HG03520 (cell line): Measurements from ENCODE around the gene ALPK1.
"Not testable (repeated sequence)": the region's sequence is repeated elsewhere in the genome, so short reads cannot be mapped to it uniquely, and the experiment has no call there.

Experiments used
- ATAC-seq: cut with Tn5 transposase; IDR thresholded peaks from one replicate; pipeline ENCODE4 v1.9.1; 2021; ENCODE audit warnings: mild to moderate bottlenecking, moderate library complexity; ENCODE audit not compliant: unreplicated experiment

The ALPK1 gene

GRCh38 chr4:112284166-112284565, 13.0 kb upstream of the ALPK1 start:
- no peak for ATAC-seq

- ATAC-seq = no peak
Observed at GRCh38 chr4:112284662-112285411, 12.3 kb upstream of the ALPK1 start.

- ATAC-seq = peak; percentile 19
Observed at GRCh38 chr4:112287258-112287989, 9.7 kb upstream of the ALPK1 start.

DNA sequence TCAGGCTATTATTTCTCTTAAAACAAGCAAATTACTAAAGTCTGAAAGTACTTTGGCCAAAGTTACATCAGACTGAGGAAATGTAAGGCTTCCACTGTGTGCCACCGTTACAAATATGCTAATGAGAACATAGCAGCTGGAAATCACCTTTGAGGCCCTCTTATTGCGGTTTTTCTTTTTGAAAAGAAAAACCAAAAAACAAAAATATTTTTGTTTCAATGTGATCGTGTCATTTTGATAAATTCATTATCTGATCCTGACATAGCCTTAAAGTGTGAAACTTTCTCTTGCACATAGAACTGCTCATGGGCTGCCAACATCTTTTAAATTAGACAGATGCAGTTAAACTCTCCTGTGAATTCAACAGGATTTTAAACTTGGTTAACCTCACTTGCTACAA, 8.7 kb upstream of the ALPK1 start:
- ATAC-seq = peak; percentile 30

DNA sequence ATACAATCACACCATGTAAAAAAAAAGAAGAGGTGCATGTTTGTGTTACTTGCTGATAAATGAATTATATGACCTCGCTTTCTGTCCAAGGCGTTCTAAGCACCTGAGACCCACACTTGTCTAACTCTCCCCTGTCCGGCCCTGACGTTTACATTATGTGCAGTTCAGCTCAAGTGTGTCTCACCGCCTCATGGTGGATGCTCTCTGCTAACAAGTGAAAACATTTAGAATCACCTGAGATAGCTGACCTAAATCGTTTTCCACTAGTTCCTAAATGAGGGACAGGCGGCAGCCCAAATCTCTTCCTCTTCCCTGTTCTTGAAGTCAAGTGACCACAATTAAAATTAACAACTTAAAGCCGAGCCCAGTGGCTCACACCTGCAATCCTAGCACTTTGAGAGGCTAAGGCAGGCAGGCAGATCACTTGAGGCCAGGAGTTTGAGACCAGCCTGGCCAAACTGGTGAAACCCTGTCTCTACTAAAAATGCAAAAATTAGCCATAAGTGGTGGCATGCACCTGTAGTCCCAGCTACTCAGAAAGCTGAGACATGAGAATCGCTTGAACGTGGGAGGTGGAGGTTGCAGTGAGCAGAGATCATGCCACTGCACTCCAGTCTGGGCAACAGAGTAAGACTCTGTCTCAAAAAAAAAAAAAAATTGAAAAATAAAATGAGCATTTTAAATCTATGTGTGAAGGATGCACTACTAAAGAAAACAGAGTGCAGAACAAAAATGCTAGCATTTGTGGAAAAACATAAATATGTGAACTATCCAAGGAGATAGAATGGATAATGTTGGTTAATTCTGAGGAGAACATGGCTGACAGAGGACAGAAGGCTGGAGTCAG, 7.5 kb upstream of the ALPK1 start:
- ATAC-seq = no peak

- no peak for ATAC-seq
Observed at GRCh38 chr4:112290341-112290740, 6.8 kb upstream of the ALPK1 start.

DNA sequence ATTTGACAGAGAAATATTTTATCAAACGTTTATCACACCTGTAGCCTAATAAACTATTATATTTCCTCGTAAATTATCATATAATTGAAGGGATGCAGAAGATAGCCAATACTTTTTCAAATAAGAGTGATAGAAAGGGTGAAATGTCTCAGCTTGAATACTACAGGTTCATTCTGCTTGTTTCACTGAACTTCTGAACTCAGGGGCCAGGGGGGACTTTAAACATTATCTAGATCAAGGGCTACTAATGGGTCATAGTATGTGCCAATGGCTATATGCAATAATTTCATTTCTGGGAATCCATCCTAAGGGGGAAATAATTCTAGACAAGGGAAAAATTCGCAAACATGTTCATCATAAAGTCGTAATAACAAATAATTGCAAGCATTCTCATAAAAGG, 2.6 kb downstream of the ALPK1 start:
- no peak for ATAC-seq

DNA sequence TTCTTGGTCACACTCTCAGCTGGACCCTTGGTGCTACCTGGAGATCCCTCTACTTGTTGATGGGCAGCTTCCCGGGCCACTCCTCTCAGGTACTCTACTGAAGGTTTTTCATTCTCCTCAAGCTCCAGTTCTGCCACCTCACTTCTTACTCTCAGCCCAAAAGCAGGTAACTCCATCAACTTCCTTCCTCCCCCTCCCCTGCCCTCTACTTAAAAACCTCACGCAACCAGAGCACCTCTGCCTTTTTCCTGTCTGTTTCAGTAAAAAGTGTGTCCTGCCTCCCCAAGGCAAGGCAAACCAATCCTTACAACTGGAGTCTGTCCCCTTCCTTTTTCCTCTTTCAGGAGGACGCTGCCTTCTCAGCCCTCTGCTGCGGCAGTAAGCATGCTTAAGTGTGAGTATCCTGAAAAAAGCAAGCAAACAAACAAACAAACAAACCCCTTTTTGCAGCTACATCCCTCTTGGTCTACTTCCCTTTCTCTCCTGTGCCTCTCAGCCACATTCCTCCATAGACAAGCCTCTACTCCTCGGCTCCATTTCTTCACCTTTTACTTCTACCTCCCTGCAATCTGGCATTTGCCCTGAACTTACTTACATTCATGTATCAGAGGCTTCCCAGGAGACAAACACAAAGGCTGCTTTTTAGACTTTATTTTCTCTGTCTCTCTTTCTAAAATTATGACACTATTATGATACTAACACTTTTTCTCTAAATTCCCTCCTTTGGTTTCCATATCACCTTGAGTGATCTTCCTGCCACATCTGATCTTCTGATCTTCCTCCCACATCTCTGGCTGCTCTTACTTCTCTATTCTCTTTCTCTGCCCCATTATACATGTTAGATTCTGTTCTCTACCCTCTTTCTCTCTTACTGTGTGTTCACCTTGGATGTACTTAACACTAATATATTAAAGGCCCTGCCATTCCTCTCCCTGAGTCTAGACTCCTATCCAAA, 5.4 kb downstream of the ALPK1 start:
- no peak for ATAC-seq

DNA sequence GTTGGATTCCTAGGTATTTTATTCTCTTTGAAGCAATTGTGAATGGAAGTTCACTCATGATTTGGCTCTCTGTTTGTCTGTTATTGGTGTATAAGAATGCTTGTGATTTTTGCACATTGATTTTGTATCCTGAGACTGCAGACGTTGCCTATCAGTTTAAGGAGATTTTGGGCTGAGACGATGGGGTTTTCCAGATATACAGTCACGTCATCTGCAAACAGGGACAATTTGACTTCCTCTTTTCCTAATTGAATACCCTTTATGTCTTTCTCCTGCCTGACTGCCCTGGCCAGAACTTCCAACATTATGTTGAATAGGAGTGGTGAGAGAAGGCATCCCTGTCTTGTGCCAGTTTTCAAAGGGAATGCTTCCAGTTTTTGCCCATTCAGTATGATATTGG, 8.3 kb downstream of the ALPK1 start:
- not testable (repeated sequence) for ATAC-seq

- ATAC-seq = not testable (repeated sequence)
Observed at GRCh38 chr4:112309263-112309791, 12.2 kb downstream of the ALPK1 start.

DNA sequence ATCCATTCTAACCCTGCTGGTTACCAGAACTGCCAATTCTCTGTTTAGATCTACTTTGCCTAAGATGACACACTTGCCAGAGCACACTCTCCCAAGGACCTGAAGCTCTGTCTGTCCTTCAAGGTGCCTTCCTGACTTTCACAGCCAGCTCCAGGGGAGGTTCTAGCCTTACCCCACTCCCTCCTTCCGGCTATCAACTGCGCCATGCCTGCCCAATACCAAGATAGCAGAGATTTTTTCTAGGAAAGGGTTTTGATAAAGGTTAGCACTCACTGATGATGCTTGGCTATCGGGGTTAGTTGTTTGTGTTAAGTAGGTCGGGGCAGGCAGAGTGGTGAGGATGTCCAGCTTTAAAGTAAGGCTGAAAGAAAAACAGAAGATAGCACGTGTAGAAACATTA, 14.3 kb downstream of the ALPK1 start:
- no peak for ATAC-seq

- peak; percentile 95 for ATAC-seq
Observed at GRCh38 chr4:112312610-112313239, 15.6 kb downstream of the ALPK1 start.

DNA sequence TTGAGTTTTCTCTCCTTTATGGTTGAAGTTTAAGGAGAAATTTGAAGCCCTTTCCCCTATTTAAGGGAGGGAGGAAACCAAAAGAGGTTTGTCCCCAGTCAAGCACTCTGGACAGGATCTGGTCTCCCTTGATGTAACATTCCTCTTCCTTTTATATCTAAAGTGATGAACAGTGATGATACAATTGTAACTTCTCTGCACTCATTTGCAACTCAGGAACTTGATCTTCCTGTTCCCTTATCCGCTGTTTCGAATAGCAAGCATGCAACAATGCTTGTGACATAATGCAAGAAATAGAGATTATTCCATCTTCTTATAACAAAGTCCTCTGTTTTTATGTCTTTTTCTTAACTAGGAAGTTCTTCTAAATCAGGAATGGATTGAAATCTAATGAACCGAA, 18.3 kb downstream of the ALPK1 start:
- ATAC-seq = no peak

DNA sequence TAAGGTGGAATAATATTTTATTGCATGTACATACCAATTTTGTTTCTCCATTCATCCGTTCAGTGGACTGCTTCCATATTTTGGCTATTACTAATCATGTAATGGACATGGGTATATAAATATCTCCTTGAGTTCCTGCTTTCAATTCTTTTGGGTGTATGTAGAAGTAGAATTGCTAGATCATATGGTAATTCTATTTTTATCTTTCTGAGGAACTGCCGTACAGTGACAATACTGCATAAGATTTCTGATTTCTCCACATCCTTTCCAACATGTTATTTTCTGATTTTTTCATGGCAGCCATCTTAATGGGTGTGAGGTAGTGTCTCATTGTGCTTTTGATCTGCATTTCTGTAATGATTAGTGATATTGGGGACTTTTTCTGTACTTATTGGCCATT, 19.2 kb downstream of the ALPK1 start:
- no peak for ATAC-seq

DNA sequence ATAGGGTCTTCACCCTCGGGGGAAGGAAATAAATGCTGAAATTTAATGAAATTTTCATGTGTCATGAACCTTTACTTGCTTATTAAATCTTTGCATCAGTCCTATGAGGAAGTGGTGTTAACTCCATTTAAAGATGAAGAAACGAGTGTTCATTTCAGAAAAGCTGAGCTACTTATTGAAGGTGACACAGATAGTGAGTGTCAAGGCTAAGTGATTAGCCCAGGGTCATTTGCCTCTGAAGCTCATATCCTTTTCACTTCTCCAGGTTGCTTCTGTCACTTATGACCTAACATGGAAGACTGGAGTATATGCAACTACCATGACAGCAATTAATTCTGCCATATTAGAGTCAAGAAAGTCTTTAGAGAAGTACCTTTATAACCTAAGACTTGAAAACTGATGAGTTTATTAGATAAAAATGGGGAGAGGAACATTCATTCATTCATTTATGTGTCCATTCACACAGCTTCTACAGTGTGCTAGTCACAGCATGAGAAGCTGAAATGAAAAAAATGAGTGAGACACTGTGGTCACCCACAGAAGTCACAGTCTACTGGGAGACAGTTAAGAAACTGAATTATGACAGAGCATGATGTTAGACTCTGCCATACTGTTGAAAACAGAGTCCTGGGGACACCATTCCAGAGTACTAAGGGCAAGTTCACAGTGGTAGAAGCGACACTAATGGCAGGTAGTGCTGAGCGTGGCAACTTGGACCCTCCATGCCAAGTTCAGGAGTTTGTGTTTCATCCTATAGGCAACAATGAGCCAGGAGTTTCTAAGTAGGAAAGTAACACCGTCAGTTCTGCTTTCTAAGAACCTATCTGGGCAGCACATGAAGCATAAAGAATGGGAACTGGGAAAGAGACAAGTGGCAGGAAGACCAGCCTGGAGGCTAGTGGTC, 21.3 kb downstream of the ALPK1 start:
- peak; percentile 98 for ATAC-seq

DNA sequence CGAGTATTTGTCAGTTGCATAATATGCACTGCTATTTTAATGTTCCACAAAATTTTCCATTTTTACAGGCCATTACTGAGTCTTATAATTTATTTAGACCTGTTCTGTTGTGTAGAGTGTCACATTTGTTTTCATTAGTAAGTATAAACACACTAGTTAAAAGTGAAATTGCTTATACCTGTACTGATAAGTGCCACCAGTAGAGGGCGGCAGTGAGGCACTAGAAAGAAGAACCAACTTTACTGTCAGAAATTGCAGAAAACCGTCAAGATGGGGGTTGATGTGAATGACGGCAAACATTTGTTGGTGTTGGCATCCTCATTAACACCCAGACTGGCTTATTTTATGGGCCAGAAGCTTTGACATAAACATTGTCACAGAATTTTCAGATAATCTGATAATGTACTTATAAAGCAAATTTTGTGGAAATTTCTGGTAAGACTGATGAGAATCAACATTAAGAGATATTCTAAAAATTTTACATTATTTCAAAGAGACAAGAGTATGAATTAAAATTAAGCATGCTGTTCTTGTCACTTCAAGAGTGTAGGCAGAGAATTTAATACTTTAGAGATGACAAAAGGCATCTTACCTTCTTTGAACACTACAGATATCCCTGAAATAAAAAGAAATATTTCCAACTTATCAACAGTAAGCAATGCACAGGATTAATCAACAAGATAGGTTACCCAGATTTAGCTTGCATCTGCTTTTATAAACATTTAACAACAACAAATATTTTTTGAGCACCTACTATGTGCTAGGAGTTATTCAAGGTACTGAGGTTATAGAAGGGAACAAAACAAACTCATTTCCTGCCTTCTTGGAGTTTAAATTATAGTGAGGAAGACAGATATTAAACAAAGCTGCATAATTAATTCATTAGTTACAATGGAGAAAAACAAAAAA, 24.9 kb downstream of the ALPK1 start:
- no peak for ATAC-seq

- ATAC-seq = no peak
Observed at GRCh38 chr4:112322866-112323265, 25.7 kb downstream of the ALPK1 start.

- ATAC-seq = no peak
Observed at GRCh38 chr4:112325530-112325929, 28.4 kb downstream of the ALPK1 start.
